Fibroblast of mammary gland (primary cell): ENCODE measurements around the gene WFS1.

Experiments
- DNase-seq: peaks from one replicate; pipeline ENCODE4 v3.0.0-alpha.2; 2010; ENCODE audit warnings: low read depth
- H3K4me3 ChIP-seq: 2 replicates; pipeline ENCODE4 v1.5.1; 2011; ENCODE audit warnings: low read depth, mild to moderate bottlenecking, low read length, moderate library complexity; ENCODE audit not compliant: control insufficient read depth
- CTCF ChIP-seq: conservative IDR thresholded peaks from 2 replicates; pipeline ENCODE4 v1.5.1; 2011; ENCODE audit warnings: low read depth, low read length, inconsistent platforms; ENCODE audit not compliant: control insufficient read depth, insufficient read depth

The WFS1 gene

GRCh38 chr4:6320663-6321062 lies 51.0 kb downstream of the WFS1 start:
- no peak for TF ChIP-seq CTCF
- no peak for DNase-seq

GRCh38 chr4:6321361-6321760 lies 51.7 kb downstream of the WFS1 start:
- no peak for TF ChIP-seq CTCF
- DNase-seq, result no peak

More at GRCh38 chr4:6320663-6321062, 51.0 kb downstream of the WFS1 start:
- H3K4me3 ChIP-seq, result no peak overlapping the region

GRCh38 chr4:6322067-6322760 lies 52.6 kb downstream of the WFS1 start:
- H3K4me3 ChIP-seq, result no peak overlapping the region
- TF ChIP-seq CTCF, result no peak
- DNase-seq, result no peak

More at GRCh38 chr4:6321361-6321760, 51.7 kb downstream of the WFS1 start:
- no peak overlapping the region for H3K4me3 ChIP-seq

GRCh38 chr4:6322761-6323566 lies 53.3 kb downstream of the WFS1 start:
- no peak overlapping the region for H3K4me3 ChIP-seq
- DNase-seq, result no peak

GRCh38 chr4:6324461-6324998 lies 54.9 kb downstream of the WFS1 start:
- H3K4me3 ChIP-seq, result no peak overlapping the region
- no peak for TF ChIP-seq CTCF
- no peak for DNase-seq

More at GRCh38 chr4:6322761-6323566, 53.3 kb downstream of the WFS1 start:
- no peak for TF ChIP-seq CTCF

- DNase-seq, result peak; percentile 12
- TF ChIP-seq CTCF, result no peak
- no peak overlapping the region for H3K4me3 ChIP-seq
Observed at GRCh38 chr4:6324999-6325787, 55.5 kb downstream of the WFS1 start.
